Measurements from ENCODE around the gene ANKRA2.

Gene ANKRA2

DNA sequence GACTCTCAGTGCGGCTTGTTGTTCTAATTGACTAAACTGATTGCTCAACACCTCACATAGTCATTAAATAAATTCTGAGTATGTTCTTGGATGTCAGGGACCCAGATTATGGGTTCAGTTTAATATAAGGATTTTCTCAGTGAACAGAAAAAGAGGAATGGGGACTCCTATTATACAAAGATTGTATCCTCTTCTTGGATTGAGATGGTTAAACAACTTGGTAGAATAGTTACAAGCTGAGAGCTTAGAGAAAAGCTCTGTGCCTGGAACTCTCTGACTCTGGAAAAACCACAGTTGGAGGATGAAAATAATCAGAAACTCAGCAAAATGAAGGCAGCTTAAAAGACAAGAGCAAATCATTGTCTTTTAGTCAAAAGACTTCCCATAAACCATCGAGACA lies 30.5 kb downstream of the ANKRA2 start:
- H3K4me3 ChIP-seq (ENCODE audit: low read depth, low read length), result no peak overlapping the region
- no peak for DNase-seq (ENCODE audit: low read depth)
- no peak for TF ChIP-seq CTCF (IDR thresholded peaks at IDR 0.05; ENCODE audit: low read depth, low read length, missing control alignments)

DNA sequence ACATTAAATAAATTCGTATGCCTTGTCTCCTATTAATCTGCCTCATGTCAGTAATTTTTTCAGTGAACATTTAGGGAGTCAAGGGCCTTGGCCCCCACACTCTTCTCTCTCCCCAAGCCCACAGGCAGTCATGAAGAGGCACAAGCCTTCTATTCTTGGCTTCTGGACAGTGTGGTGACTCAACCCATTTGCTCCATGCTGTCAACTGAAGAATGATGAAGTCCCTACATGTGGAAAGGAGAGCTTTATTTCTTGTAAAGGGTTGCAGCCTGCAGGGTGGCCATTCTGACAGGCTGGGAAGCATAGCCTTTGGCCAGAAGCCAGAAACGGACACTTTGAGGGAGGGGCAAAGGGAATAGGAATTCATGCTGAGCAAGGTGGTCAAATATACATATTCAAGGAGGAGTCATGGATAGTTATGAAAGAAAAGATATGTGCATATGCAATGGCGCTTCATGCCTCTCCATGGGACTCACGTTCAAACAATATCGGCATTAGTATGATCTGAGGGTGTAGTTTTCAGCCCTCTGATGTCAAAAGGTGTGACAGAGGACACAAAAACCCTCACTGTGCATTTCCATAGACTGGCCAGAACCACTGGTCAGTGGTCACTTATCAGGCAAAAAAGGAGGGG lies 31.3 kb downstream of the ANKRA2 start:
- no peak for DNase-seq (ENCODE audit: low read depth)
- no peak for TF ChIP-seq CTCF (IDR thresholded peaks at IDR 0.05; ENCODE audit: low read depth, low read length, missing control alignments)
- H3K4me3 ChIP-seq (ENCODE audit: low read depth, low read length), result no peak overlapping the region

DNA sequence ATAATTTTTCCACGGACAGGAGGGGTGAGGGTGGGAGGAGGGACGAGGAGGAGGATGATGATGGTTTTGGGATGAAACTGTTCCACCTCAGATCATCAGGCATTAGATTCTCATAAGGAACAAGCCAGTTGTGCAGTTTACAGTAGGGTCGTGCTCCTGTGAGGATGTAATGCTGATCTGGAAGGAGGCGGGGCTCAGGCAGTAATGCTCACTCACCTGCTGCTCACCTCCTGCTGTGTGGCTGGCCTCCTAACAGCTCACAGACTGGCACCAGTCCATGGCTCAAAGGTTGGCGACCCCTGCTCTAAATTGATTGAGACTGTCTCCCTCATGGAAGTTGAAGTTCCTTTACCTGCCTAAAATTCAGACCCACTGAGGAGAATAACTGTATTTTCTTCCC lies 33.2 kb downstream of the ANKRA2 start:
- TF ChIP-seq CTCF (IDR thresholded peaks at IDR 0.05; ENCODE audit: low read depth, low read length, missing control alignments), result no peak
- DNase-seq (ENCODE audit: low read depth), result no peak
- no peak overlapping the region for H3K4me3 ChIP-seq (ENCODE audit: low read depth, low read length)

GRCh38 chr5:73531356-73531755 lies 34.1 kb downstream of the ANKRA2 start:
- no peak for DNase-seq (ENCODE audit: low read depth)
- no peak for TF ChIP-seq CTCF (IDR thresholded peaks at IDR 0.05; ENCODE audit: low read depth, low read length, missing control alignments)
- H3K4me3 ChIP-seq (ENCODE audit: low read depth, low read length), result no peak overlapping the region

DNA sequence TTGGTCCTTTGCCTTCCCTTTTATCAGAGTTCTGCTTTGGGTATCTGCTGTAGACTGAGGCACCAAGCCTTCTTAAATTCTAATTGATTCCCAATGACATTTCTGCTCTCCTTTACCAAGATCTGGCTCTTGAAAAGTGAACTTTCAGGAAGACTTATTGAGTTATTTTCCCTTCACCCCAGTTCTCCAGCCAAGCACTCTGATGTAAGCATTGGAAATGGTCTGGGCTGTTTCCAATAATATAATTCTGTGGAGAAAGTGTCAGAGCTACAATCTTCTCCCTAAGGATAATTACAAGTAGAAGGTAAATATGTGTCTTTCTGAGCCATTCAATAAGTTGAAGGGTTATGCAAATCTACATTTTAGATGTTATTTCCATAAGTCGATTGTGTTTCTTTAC lies 36.4 kb downstream of the ANKRA2 start:
- TF ChIP-seq CTCF (IDR thresholded peaks at IDR 0.05; ENCODE audit: low read depth, low read length, missing control alignments), result no peak
- DNase-seq (ENCODE audit: low read depth), result no peak

DNA sequence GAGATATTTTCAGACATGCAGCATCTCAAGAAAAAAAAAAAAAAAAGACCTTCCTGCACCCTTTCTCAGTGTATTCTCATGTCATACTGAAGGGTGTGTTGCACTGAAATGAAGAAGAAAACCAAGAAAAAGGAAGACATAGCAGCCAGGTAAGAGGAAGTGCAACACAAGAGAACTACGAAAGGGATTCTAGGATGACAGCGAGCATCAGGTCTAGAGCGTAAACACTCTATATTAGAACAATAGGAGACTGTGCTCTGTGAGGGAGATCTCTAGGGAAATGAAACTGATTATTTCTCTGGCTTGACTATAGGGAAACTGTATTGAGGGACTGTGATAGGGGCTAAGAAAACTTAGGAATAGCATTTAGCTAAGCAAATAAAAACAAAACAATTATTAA lies 37.2 kb downstream of the ANKRA2 start:
- no peak for TF ChIP-seq CTCF (IDR thresholded peaks at IDR 0.05; ENCODE audit: low read depth, low read length, missing control alignments)
- no peak for DNase-seq (ENCODE audit: low read depth)
- H3K4me3 ChIP-seq (ENCODE audit: low read depth, low read length), result no peak overlapping the region

More for the DNA sequence above, 36.4 kb downstream of the ANKRA2 start:
- no peak overlapping the region for H3K4me3 ChIP-seq (ENCODE audit: low read depth, low read length)

DNA sequence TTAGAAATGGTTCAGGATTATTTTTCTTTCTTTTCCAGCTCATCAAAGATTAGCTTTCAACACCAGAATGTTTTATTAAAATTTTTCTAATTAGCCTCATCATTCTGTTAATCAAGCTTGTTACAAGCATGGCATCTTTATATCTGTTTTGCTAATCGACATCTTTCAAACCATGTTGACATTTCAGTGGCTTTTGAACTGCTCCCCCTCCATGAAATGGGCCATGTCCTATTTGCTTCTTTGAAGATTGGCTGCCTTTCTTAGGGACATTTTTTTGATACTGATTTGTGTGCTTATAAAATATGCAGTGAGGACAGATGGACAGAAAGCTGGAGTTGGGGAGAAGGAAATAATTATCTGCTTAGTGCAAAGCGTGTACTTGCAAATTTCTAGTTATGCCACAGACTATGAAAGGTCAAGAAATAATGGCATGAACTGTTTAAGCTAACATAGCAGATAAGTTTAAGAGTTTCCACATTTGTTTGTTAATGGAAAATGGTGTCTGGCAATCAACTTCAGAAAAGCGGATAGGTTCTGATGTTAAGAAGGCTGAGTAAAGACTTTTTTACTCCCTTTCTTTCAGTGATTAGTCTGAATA lies 39.7 kb downstream of the ANKRA2 start:
- no peak for TF ChIP-seq CTCF (IDR thresholded peaks at IDR 0.05; ENCODE audit: low read depth, low read length, missing control alignments)
- H3K4me3 ChIP-seq (ENCODE audit: low read depth, low read length), result no peak overlapping the region
- no peak for DNase-seq (ENCODE audit: low read depth)

All from GM12864 (cell line).